HEK293 (cell line): ENCODE measurements around the gene RHCG.

Source experiments
- CTCF ChIA-PET: fragments of 350-600 bp; formaldehyde crosslinking; extraction: SDS; loops from one replicate; lab custom pipeline; 2021; ENCODE audit warnings: antibody characterized with exemption; lab: Yijun Ruan, JAX
- POLR2A ChIA-PET: fragments of 300-600 bp; formaldehyde crosslinking; extraction: SDS; loops from one replicate; lab custom pipeline; 2020; ENCODE audit warnings: antibody characterized with exemption, inconsistent platforms; lab: Yijun Ruan, JAX
- H3K27ac ChIP-seq: fragments of 200-500 bp; sonication (Bioruptor generic); 2 replicates; pipeline ENCODE4 v1.5.1; 2014; ENCODE audit warnings: low read depth, low read length, control low read depth, inconsistent platforms; ENCODE audit errors: extremely low read depth
- H3K36me3 ChIP-seq, 2 experiments: fragments of 200-500 bp in 1 of 2; sonication (Bioruptor generic) in 1 of 2; 1 replicate in 1 of 2; 2 replicates in 1 of 2; pipeline ENCODE4 v1.5.1; 2014 to 2017; ENCODE audit warnings: inconsistent platforms in 2 of 2, low read length in 2 of 2; ENCODE audit not compliant: control insufficient read depth in 2 of 2, insufficient read depth in 1 of 2
- H3K4me1 ChIP-seq: fragments of 200-500 bp; sonication (Bioruptor generic); 2 replicates; pipeline ENCODE4 v1.5.1; 2014; ENCODE audit warnings: mild to moderate bottlenecking, low read length, inconsistent platforms; ENCODE audit not compliant: control insufficient read depth, insufficient read depth
- H3K4me3 ChIP-seq: 2 replicates; pipeline ENCODE4 v1.5.1; 2011; ENCODE audit warnings: low read depth, mild to moderate bottlenecking, control low read depth, low read length, moderate library complexity
- H3K9me3 ChIP-seq: fragments of 200-500 bp; sonication (Bioruptor generic); 2 replicates; pipeline ENCODE4 v1.5.1; 2014; ENCODE audit warnings: low read depth, low read length, inconsistent platforms; ENCODE audit not compliant: control insufficient read depth, insufficient read depth
- GLIS1 ChIP-seq: fragments of 450-650 bp; formaldehyde crosslinking; IDR thresholded peaks from 2 replicates; pipeline ENCODE4 v1.5.1; 2016; ENCODE audit warnings: missing biosample characterization, missing genetic modification characterization
- GLIS2 ChIP-seq: fragments of 450-650 bp; formaldehyde crosslinking; IDR thresholded peaks from 2 replicates; pipeline ENCODE4 v1.5.1; 2016; ENCODE audit warnings: missing biosample characterization, missing genetic modification characterization
- MEIS1 ChIP-seq: sonication (generic); formaldehyde crosslinking; IDR thresholded peaks from 2 replicates; pipeline ENCODE4 v1.8.1; 2022; ENCODE audit warnings: missing genetic modification reagents, mild to moderate bottlenecking, borderline replicate concordance
- MYNN ChIP-seq: fragments of 450-650 bp; formaldehyde crosslinking; IDR thresholded peaks from 2 replicates; pipeline ENCODE4 v1.5.1; 2016; ENCODE audit warnings: missing biosample characterization, missing genetic modification characterization, borderline replicate concordance
- TCF7L2 ChIP-seq: IDR thresholded peaks from 2 replicates; pipeline ENCODE4 v1.6.1; 2011; ENCODE audit warnings: low read depth, mild to moderate bottlenecking, inconsistent platforms, low read length, moderate library complexity, borderline replicate concordance
- ZBTB17 ChIP-seq: fragments of 450-650 bp; formaldehyde crosslinking; IDR thresholded peaks from 2 replicates; pipeline ENCODE4 v1.5.1; 2016; ENCODE audit warnings: missing biosample characterization, missing genetic modification characterization
- ZIC2 ChIP-seq: fragments of 450-650 bp; formaldehyde crosslinking; IDR thresholded peaks from 2 replicates; pipeline ENCODE4 v1.5.1; 2016; ENCODE audit warnings: missing biosample characterization, missing genetic modification characterization
- ZNF155 ChIP-seq: fragments of 450-650 bp; formaldehyde crosslinking; IDR thresholded peaks from 2 replicates; pipeline ENCODE4 v1.5.1; 2016; ENCODE audit warnings: missing biosample characterization, missing genetic modification characterization
- ZNF292 ChIP-seq: fragments of 450-650 bp; formaldehyde crosslinking; IDR thresholded peaks from 2 replicates; pipeline ENCODE4 v1.5.1; 2016; ENCODE audit warnings: low read depth, missing biosample characterization, missing genetic modification characterization, borderline replicate concordance
- ZNF341 ChIP-seq: fragments of 450-650 bp; formaldehyde crosslinking; IDR thresholded peaks from 2 replicates; pipeline ENCODE4; 2016; ENCODE audit warnings: low read depth, missing biosample characterization, missing genetic modification characterization
- ZNF555 ChIP-seq: fragments of 450-650 bp; formaldehyde crosslinking; conservative IDR thresholded peaks from 2 replicates; pipeline ENCODE4 v1.5.1; 2017; ENCODE audit warnings: missing biosample characterization, mild to moderate bottlenecking, missing genetic modification characterization, inconsistent platforms
- ZNF571 ChIP-seq: fragments of 450-650 bp; formaldehyde crosslinking; IDR thresholded peaks from 2 replicates; pipeline ENCODE4 v1.5.0; 2017; ENCODE audit warnings: missing biosample characterization, missing genetic modification characterization
- ZNF596 ChIP-seq: fragments of 450-650 bp; IDR thresholded peaks from 2 replicates; pipeline ENCODE4 v1.5.0; 2018; ENCODE audit warnings: missing biosample characterization, mild to moderate bottlenecking, missing genetic modification characterization, moderate library complexity
- ZNF670 ChIP-seq: fragments of 450-650 bp; formaldehyde crosslinking; IDR thresholded peaks from 2 replicates; pipeline ENCODE4 v1.5.1; 2016; ENCODE audit warnings: missing biosample characterization, missing genetic modification characterization, low read depth
- ZNF777 ChIP-seq: fragments of 450-650 bp; formaldehyde crosslinking; IDR thresholded peaks from 2 replicates; pipeline ENCODE4 v1.5.1; 2017; ENCODE audit warnings: missing biosample characterization, missing genetic modification characterization, borderline replicate concordance
- TF ChIP-seq, protein P1 (sequence below): fragments of 450-650 bp; formaldehyde crosslinking; IDR thresholded peaks from 2 replicates; pipeline ENCODE4 v1.5.1; 2016; ENCODE audit warnings: missing biosample characterization, missing genetic modification characterization, borderline replicate concordance
- TF ChIP-seq, protein P2 (sequence below): fragments of 450-650 bp; formaldehyde crosslinking; IDR thresholded peaks from 2 replicates; pipeline ENCODE4 v1.5.1; 2016; ENCODE audit warnings: missing biosample characterization, missing genetic modification characterization

The RHCG gene

DNA sequence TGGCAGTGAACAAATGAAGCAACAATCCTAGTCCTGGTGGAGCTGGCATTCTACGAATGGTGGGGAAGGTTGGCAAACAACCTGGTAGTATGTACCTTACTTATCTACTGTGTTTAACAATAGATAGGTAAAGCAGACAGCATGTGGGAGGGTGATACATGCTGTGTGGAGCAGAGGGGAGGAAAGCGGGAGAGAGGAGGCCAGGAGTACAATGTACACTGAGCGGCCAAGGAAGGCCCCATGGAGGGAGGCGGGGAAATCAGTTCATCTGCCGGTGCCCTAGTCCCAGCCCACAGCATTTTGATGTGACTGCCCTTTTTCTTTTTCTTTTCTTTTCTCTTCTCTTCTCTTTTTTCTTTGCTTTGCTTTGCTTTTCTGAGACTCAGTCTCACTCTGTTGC, 5.3 kb upstream of the RHCG start:
- Histone ChIP-seq H3K4me3 (no peak overlapping the region), H3K36me3 (no peaks in the 10 kb centered on the region), H3K27ac (no peak overlapping the region), H3K4me1 (no peaks in the 10 kb centered on the region), H3K9me3 (no peaks in the 10 kb centered on the region)
- no peak for TF ChIP-seq GLIS1 (tag by site-specific recombination)
- TF ChIP-seq, protein P1, sequence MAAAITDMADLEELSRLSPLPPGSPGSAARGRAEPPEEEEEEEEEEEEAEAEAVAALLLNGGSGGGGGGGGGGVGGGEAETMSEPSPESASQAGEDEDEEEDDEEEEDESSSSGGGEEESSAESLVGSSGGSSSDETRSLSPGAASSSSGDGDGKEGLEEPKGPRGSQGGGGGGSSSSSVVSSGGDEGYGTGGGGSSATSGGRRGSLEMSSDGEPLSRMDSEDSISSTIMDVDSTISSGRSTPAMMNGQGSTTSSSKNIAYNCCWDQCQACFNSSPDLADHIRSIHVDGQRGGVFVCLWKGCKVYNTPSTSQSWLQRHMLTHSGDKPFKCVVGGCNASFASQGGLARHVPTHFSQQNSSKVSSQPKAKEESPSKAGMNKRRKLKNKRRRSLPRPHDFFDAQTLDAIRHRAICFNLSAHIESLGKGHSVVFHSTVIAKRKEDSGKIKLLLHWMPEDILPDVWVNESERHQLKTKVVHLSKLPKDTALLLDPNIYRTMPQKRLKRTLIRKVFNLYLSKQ (tag by site-specific recombination): no peak
- no peak for TF ChIP-seq ZNF571 (tag by site-specific recombination)
- no peak for TF ChIP-seq ZNF777
- TF ChIP-seq ZNF670 (tag by site-specific recombination): no peak
- no peak for TF ChIP-seq ZNF596 (tag by site-specific recombination)
- no peak for TF ChIP-seq ZNF341
- CTCF ChIA-PET: interaction anchor here (0.5 to 1.9 kb wide), 7 partner anchors 10 to 446 kb away, joined by 3 to 5 read pairs (median 3); no protein-coding TSS in a partner anchor
- POLR2A ChIA-PET: no interaction called here

DNA sequence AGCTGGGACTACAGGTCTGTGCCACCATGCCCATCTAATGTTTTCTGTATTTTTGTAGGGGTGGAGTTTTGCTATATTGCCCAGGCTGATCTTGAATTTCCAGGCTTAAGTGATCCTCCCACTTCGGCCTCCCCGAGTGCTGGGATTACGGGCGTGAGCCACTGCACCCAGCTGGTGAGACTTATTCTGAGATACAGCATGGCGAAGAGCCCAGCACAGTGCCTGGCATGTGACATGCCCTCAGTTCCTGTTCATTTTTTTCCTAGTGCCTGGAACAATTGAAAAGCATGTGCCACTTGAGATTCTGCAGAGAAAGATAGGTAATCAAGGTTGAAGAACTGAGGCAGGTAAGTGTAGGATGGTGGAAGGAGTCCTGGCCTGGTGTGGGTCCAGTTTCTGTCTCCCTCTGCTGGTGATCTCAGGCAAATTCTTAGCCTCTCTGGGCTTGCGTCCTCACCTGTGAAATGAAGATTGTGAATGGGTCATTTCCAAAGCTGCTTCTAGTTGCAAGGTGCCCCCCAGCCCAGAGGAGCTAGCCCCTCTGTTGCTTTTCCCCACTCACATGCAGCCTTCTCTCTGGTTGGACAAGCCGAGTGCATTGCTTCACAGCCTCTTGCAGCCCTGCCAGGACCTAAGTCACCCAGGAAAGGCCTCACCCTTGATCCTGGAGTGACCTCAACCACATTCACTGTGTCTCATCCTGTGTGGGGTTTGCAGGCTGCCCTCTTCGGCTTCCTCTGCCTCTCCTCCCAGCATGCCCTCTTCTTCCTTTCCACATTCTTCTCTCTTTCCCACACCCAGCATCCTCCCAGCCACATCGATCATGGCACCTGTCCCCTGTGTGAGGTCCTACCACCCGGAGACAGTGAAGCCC, 4.3 kb upstream of the RHCG start:
- Histone ChIP-seq H3K27ac (no peak overlapping the region), H3K4me1 (no peaks in the 10 kb centered on the region), H3K4me3 (no peak overlapping the region), H3K36me3 (no peaks in the 10 kb centered on the region), H3K9me3 (no peaks in the 10 kb centered on the region)
- ChIA-PET POLR2A (interaction anchor here (1.0 kb wide), 1 partner anchor 74 kb away, joined by 5 read pairs; the partner anchor contains the start of gene TICRR), CTCF (interaction anchor here (0.7 to 1.9 kb wide), 11 partner anchors 9 to 142 kb away, joined by 3 to 6 read pairs (median 4); no protein-coding TSS in a partner anchor)
- TF ChIP-seq, protein P2, sequence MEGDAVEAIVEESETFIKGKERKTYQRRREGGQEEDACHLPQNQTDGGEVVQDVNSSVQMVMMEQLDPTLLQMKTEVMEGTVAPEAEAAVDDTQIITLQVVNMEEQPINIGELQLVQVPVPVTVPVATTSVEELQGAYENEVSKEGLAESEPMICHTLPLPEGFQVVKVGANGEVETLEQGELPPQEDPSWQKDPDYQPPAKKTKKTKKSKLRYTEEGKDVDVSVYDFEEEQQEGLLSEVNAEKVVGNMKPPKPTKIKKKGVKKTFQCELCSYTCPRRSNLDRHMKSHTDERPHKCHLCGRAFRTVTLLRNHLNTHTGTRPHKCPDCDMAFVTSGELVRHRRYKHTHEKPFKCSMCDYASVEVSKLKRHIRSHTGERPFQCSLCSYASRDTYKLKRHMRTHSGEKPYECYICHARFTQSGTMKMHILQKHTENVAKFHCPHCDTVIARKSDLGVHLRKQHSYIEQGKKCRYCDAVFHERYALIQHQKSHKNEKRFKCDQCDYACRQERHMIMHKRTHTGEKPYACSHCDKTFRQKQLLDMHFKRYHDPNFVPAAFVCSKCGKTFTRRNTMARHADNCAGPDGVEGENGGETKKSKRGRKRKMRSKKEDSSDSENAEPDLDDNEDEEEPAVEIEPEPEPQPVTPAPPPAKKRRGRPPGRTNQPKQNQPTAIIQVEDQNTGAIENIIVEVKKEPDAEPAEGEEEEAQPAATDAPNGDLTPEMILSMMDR (tag by site-specific recombination): peak; percentile 27; the same call in 1 of the 2 replicates
- TF ChIP-seq TCF7L2: no peak

DNA sequence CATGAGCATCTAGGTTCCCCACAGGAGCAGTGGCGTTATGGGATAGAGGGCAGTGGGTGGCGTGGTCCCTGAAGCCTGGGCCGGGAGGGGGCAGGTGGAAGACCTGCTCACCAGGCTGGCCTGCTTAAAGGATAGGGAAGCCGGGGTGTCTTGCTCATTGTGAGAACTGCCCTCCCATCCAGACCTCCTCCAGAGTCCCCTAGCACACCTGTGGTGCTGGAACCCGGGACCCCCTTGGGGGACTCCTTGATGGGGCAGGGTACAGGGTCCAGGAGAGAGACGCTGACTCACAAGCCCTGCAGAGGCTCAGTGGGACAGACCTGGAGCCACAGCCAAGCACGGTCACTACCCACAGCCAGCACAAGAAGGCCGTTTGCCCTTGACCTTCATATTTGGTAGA, 2.8 kb upstream of the RHCG start:
- Histone ChIP-seq H3K9me3 (no peaks in the 10 kb centered on the region), H3K4me3 (no peak overlapping the region), H3K27ac (no peak overlapping the region), H3K36me3 (no peaks in the 10 kb centered on the region), H3K4me1 (no peaks in the 10 kb centered on the region)
- ChIA-PET CTCF (interaction anchor here (0.7 to 1.2 kb wide), 2 partner anchors 9 to 65 kb away, joined by 3 read pairs; no protein-coding TSS in a partner anchor), POLR2A (interaction anchor here (1.1 kb wide), 1 partner anchor 76 kb away, joined by 5 read pairs; the partner anchor contains the start of gene TICRR)
- TF ChIP-seq GLIS2 (tag by site-specific recombination): peak; percentile 49
- TF ChIP-seq ZNF555 (tag by site-specific recombination): no peak
- TF ChIP-seq MYNN: no peak
- TF ChIP-seq ZNF292 (tag by site-specific recombination): no peak
- no peak for TF ChIP-seq MEIS1 (CRISPR knock-in tag)
- TF ChIP-seq ZNF155 (tag by site-specific recombination): no peak
- no peak for TF ChIP-seq ZBTB17 (tag by site-specific recombination)
- peak; percentile 85 for TF ChIP-seq ZIC2
